Liver (tissue), 3 donors: ENCODE measurements around the gene HDLBP.
A peak's percentile ranks its signal among the peaks of the same experiment; 100 is the strongest.

ENCODE experiments used
- GABPA ChIP-seq, 2 donors: IDR thresholded peaks in 1 of 2; conservative IDR thresholded peaks in 1 of 2; 2 replicates each; pipeline ENCODE4 v1.6.1; 2016; ENCODE audit warnings: antibody characterized with exemption in 2 of 2, mild to moderate bottlenecking in 1 of 2, moderate library complexity in 1 of 2
- HNF4A ChIP-seq, 2 donors: conservative IDR thresholded peaks; 2 replicates each; pipeline ENCODE4 v1.6.1; 2016; ENCODE audit warnings: antibody characterized with exemption in 2 of 2, mild to moderate bottlenecking in 2 of 2
- HNF4G ChIP-seq: IDR thresholded peaks from 2 replicates; pipeline ENCODE4 v1.6.1; 2016; ENCODE audit warnings: antibody characterized with exemption
- SP1 ChIP-seq: IDR thresholded peaks from 2 replicates; pipeline ENCODE4 v1.6.1; 2018; ENCODE audit warnings: antibody characterized with exemption, mild to moderate bottlenecking
- TAF1 ChIP-seq: conservative IDR thresholded peaks from 2 replicates; pipeline ENCODE4 v1.6.1; 2016; ENCODE audit warnings: antibody characterized with exemption, mild to moderate bottlenecking
- YY1 ChIP-seq: IDR thresholded peaks from 2 replicates; pipeline ENCODE4 v1.6.1; 2016; ENCODE audit warnings: antibody characterized with exemption, mild to moderate bottlenecking
- TF ChIP-seq, protein P1 (sequence below): fragments of 150-350 bp; IDR thresholded peaks from 2 replicates; pipeline ENCODE4 v1.5.1; 2017; ENCODE audit warnings: improper control_type of control experiment, low read depth, low read length; ENCODE audit not compliant: missing input control
- TF ChIP-seq, protein P2 (sequence below): IDR thresholded peaks from 2 replicates; pipeline ENCODE4 v1.6.1; 2016; ENCODE audit warnings: antibody characterized with exemption
- donor health status: healthy.
- donor health status: healthy.

DNA sequence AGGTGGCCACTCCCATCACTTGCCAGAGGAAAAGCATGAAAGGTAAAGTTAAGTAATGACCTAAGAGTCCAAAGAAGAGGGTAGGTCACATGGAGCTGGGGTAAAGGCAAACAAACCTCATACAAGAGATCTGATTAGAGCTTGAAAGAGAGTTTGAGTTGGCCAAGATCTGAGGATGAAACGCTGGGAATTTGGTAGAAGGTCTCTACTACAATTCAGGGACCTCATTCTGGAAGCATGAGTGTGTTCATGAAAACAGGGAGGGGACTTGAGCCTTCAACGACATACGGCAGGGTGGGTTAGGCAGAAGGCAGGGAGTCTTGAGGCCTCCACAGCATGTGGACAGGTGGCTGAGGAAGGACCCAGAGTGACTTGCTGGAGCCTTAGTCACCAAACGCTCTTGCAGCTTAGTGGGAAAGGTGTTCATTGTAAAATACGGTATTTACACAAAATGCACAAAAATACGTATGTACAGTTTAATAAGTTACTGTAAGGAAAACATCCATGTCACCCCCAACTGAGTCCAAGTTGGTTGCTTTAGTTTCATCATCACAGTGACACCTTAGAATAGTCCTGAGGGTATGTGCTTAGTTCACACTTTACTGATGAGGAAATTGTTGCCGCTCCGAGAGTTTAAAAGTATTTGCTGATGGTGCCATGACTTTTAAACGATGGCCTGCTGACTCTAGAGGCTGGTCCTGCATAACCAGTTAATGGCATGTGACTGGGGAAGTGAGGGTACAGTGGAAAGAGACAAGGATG is 35.6 kb upstream of the HDLBP start:
- TF ChIP-seq GABPA (IDR thresholded peaks at IDR 0.05 in 1 of 2, conservative IDR thresholded peaks at IDR 0.05 in 1 of 2), result no peak
- TF ChIP-seq HNF4A (conservative IDR thresholded peaks at IDR 0.05), result peak; percentile 66 to 70
- peak; percentile 30 for TF ChIP-seq SP1
- TF ChIP-seq, protein P1, sequence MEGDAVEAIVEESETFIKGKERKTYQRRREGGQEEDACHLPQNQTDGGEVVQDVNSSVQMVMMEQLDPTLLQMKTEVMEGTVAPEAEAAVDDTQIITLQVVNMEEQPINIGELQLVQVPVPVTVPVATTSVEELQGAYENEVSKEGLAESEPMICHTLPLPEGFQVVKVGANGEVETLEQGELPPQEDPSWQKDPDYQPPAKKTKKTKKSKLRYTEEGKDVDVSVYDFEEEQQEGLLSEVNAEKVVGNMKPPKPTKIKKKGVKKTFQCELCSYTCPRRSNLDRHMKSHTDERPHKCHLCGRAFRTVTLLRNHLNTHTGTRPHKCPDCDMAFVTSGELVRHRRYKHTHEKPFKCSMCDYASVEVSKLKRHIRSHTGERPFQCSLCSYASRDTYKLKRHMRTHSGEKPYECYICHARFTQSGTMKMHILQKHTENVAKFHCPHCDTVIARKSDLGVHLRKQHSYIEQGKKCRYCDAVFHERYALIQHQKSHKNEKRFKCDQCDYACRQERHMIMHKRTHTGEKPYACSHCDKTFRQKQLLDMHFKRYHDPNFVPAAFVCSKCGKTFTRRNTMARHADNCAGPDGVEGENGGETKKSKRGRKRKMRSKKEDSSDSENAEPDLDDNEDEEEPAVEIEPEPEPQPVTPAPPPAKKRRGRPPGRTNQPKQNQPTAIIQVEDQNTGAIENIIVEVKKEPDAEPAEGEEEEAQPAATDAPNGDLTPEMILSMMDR, result no peak
- no peak for TF ChIP-seq HNF4G
- no peak for TF ChIP-seq YY1
- TF ChIP-seq, protein P2, sequence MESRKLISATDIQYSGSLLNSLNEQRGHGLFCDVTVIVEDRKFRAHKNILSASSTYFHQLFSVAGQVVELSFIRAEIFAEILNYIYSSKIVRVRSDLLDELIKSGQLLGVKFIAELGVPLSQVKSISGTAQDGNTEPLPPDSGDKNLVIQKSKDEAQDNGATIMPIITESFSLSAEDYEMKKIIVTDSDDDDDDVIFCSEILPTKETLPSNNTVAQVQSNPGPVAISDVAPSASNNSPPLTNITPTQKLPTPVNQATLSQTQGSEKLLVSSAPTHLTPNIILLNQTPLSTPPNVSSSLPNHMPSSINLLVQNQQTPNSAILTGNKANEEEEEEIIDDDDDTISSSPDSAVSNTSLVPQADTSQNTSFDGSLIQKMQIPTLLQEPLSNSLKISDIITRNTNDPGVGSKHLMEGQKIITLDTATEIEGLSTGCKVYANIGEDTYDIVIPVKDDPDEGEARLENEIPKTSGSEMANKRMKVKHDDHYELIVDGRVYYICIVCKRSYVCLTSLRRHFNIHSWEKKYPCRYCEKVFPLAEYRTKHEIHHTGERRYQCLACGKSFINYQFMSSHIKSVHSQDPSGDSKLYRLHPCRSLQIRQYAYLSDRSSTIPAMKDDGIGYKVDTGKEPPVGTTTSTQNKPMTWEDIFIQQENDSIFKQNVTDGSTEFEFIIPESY, result no peak
- TF ChIP-seq TAF1, result no peak
